Loucy (cell line): ENCODE measurements around the gene PLK3.

Experiments used
- EZH2phosphoT487 ChIP-seq: fragments of 200-600 bp; IDR thresholded peaks from 2 replicates; pipeline ENCODE4 v1.6.1; 2018; ENCODE audit warnings: antibody characterized with exemption, mild to moderate bottlenecking, moderate library complexity, borderline replicate concordance
- TF ChIP-seq, protein P1 (sequence below): fragments of 200-600 bp; sonication (generic); conservative IDR thresholded peaks from 2 replicates; pipeline ENCODE4 v1.5.1; 2014; ENCODE audit warnings: mild to moderate bottlenecking, antibody characterized with exemption, low read length

GRCh38 chr1:44802306-44803061 is 2.3 kb downstream of the PLK3 start:
- TF ChIP-seq, protein P1, sequence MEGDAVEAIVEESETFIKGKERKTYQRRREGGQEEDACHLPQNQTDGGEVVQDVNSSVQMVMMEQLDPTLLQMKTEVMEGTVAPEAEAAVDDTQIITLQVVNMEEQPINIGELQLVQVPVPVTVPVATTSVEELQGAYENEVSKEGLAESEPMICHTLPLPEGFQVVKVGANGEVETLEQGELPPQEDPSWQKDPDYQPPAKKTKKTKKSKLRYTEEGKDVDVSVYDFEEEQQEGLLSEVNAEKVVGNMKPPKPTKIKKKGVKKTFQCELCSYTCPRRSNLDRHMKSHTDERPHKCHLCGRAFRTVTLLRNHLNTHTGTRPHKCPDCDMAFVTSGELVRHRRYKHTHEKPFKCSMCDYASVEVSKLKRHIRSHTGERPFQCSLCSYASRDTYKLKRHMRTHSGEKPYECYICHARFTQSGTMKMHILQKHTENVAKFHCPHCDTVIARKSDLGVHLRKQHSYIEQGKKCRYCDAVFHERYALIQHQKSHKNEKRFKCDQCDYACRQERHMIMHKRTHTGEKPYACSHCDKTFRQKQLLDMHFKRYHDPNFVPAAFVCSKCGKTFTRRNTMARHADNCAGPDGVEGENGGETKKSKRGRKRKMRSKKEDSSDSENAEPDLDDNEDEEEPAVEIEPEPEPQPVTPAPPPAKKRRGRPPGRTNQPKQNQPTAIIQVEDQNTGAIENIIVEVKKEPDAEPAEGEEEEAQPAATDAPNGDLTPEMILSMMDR = no peak
- no peak for TF ChIP-seq EZH2phosphoT487
